GM21737 (cell line): ENCODE results near the gene GZMA.

Experiments used
- ATAC-seq: cut with Tn5 transposase; IDR thresholded peaks from one replicate; pipeline ENCODE4 v1.9.1; 2021; ENCODE audit warnings: mild to moderate bottlenecking, moderate library complexity; ENCODE audit not compliant: unreplicated experiment

Gene GZMA

GRCh38 chr5:55108661-55109060 is 6.2 kb downstream of the GZMA start:
- ATAC-seq, result no peak

GRCh38 chr5:55110217-55110616 is 7.8 kb downstream of the GZMA start:
- ATAC-seq, result no peak

- ATAC-seq, result no peak
Observed at GRCh38 chr5:55113327-55113726, 10.9 kb downstream of the GZMA start.

- no peak for ATAC-seq
Observed at GRCh38 chr5:55114061-55114460, 11.6 kb downstream of the GZMA start.

GRCh38 chr5:55123365-55123764 is 20.9 kb downstream of the GZMA start:
- no peak for ATAC-seq

GRCh38 chr5:55134053-55134722 is 31.7 kb downstream of the GZMA start:
- ATAC-seq, result no peak

- no peak for ATAC-seq
Observed at GRCh38 chr5:55136521-55136920, 34.1 kb downstream of the GZMA start.

- ATAC-seq, result no peak
Observed at GRCh38 chr5:55140908-55141665, 38.6 kb downstream of the GZMA start.

- ATAC-seq, result no peak
Observed at GRCh38 chr5:55141945-55142690, 39.7 kb downstream of the GZMA start.

- ATAC-seq, result no peak
Observed at GRCh38 chr5:55143624-55144023, 41.2 kb downstream of the GZMA start.

GRCh38 chr5:55146080-55146479 is 43.6 kb downstream of the GZMA start:
- no peak for ATAC-seq

- ATAC-seq, result no peak
Observed at GRCh38 chr5:55146543-55147151, 44.2 kb downstream of the GZMA start.

- no peak for ATAC-seq
Observed at GRCh38 chr5:55149308-55149795, 46.9 kb downstream of the GZMA start.

GRCh38 chr5:55151923-55152842 is 49.7 kb downstream of the GZMA start:
- ATAC-seq, result no peak

- no peak for ATAC-seq
Observed at GRCh38 chr5:55154873-55155272, 52.4 kb downstream of the GZMA start.
